NCI-H2227 (cell line): ENCODE results near the gene MBD6.
"Not testable (repeated sequence)": the region's sequence is repeated elsewhere in the genome, so short reads cannot be mapped to it uniquely, and the experiment has no call there.

Experiments used
- DNase-seq: peaks from one replicate; lab custom pipeline; 2025; ENCODE audit not compliant: unreplicated experiment; lab: John Stamatoyannopoulos, UW

The MBD6 gene

GRCh38 chr12:57487597-57488401 is 34.8 kb upstream of the MBD6 start, which contains the start of gene MARS1:
MARS1 (plus strand) TSS chr12:57488068; CDS start chr12:57488091, 23 bp downstream.
- DNase-seq: peak; percentile 93

- no peak for DNase-seq
These were observed 34.0 kb upstream of the MBD6 start for GRCh38 chr12:57488402-57489156.

GRCh38 chr12:57489157-57489641 is 33.4 kb upstream of the MBD6 start:
- DNase-seq: no peak

- DNase-seq: no peak
These were observed 32.5 kb upstream of the MBD6 start for GRCh38 chr12:57490126-57490525.

DNA sequence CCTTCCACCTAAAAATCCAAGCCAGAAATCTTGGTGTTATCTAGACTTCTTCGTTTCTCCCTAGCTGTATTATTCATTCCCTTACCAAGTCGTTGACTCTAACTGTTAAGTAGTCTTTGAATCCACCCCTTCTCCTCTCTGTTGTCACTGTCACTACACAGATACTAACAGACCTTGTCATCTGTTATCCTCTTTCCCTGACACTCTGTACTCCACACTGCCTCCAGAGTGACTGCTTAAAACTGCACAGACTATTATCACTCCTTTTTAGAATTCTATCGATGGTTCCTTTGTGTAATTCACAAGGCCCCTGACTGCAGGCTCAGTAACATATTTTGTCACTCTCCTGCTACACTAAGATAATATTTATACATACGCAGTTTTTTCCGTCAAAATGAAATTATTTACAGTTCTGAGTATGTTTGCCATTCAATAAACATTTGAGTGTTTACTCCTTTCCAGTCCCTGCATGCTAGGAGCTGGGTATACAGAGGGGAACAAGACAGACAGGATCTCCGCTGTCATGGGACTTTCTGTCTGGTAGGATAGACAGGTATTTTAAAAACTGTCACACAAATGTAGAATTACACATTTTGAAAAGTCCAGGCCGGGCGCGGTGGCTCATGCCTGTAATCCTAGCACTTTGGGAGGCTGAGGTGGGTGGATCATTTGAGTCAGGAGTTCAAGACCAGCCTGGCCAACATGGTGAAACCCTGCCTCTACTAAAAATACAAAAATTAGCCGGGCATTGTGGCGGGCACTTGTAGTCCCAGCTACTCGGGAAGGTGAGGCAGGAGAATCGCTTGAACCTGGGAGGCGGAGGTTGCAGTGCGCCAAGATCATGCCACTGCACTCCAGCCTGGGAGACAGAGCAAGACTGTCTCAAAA is 31.0 kb upstream of the MBD6 start:
- peak; percentile 6 for DNase-seq

DNA sequence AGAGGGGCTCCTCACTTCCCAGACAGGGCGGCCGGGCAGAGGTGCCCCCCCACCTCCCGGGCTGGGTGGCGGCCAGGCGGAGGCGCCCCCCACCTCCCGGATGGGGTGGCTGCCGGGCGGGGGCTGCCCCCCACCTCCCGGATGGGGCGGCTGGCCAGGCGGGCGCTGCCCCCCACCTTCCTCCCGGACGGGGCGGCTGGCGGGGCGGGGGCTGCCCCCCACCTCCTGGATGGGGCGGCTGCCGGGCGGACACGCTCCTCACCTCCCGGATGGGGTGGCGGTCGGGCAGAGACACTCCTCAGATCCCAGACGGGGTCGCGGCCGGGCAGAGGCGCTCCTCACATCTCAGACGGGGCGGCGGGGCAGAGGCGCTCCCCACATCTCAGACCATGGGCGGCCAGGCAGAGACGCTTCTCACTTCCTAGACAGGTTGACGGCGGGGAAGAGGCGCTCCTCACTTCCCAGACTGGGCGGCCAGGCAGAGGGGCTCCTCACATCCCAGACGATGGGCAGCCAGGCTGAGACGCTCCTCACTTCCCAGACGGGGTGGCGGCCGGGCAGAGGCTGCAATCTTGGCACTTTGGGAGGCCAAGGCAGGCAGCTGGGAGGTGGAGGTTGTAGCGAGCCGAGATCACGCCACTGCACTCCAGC is 27.4 kb upstream of the MBD6 start:
- DNase-seq: not testable (repeated sequence)

DNA sequence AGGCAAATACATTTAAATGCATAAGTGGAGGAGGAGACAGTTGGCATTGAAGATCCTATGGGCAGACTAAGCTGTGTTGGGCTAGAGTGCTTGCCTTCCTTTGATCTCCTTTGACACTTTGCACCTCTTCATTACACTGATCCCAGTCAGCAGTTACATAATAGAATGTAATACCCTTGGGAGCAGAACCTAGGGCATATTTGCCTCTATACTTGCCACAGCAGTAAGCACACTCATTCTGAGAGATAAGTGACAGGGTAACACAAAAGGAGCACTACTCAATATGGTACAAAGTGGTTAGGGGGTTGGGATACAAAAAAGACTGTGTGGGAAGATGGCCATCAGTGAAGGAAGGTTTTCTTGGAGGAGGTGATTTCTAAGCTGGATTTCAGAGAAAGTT is 25.8 kb upstream of the MBD6 start:
- DNase-seq: no peak

DNA sequence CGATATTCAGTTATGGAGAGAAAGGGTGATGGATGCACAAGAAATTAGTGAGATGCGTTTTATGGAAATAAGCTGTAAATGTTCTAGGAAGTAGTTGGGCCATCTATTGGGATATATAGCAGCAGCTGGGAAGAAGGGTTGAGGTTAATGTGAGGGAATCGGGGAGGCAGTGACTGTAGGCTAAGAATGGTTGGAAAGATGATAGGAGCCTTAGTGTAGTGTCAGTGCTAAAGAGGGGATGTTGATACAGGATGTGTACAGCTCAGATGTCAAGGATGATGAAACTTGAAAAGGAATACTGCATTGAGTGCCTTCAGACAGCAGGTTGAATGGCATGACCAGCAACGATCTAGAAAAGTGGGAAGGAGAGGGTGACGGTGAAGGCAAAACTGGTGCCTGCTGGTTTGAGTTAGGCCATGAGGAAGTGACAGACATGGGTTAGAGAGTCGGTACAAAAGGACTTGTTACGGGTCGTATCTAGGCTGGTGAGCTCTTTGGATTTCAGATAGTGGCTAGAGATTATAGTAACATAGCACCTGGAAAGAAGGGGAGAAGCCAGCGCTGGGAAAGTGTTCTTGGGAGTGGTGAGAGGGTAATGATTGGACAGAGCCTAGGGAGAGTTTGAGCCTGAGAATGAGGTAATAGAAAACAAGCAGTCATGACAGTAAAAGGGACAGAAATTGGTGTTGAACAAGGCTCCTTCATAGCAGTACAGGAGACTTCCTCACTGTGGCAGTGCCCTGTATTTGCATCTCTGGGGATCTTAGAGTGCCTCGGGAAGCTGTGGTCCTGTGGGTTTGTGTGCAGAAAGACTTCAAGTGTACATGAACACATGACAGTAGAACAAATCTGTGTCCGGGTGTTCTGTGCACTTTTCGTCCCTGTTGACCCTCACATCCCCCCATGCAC is 25.1 kb upstream of the MBD6 start:
- no peak for DNase-seq

GRCh38 chr12:57498132-57498502 is 24.5 kb upstream of the MBD6 start:
- no peak for DNase-seq

- no peak for DNase-seq
These were observed 24.1 kb upstream of the MBD6 start for GRCh38 chr12:57498571-57498970.

- DNase-seq: no peak
These were observed 22.4 kb upstream of the MBD6 start for GRCh38 chr12:57500213-57500612.

- DNase-seq: not testable (repeated sequence)
These were observed 20.2 kb upstream of the MBD6 start for GRCh38 chr12:57502311-57502969.

- DNase-seq: not testable (repeated sequence)
These were observed 16.1 kb upstream of the MBD6 start for GRCh38 chr12:57506541-57506940.

DNA sequence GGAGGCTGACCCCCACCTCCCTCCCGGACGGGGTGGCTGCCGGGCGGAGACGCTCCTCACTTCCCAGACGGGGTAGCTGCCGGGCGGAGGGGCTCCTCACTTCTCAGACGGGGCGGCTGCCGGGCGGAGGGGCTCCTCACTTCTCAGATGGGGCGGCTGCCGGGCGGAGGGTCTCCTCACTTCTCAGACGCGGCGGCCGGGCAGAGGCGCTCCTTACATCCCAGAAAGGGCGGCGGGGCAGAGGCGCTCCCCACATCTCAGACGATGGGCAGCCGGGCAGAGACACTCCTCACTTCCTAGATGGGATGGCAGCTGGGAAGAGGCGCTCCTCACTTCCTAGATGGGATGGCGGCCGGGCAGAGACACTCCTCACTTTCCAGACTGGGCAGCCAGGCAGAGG is 14.8 kb upstream of the MBD6 start:
- not testable (repeated sequence) for DNase-seq

GRCh38 chr12:57511161-57511560 is 11.5 kb upstream of the MBD6 start:
- DNase-seq: no peak

DNA sequence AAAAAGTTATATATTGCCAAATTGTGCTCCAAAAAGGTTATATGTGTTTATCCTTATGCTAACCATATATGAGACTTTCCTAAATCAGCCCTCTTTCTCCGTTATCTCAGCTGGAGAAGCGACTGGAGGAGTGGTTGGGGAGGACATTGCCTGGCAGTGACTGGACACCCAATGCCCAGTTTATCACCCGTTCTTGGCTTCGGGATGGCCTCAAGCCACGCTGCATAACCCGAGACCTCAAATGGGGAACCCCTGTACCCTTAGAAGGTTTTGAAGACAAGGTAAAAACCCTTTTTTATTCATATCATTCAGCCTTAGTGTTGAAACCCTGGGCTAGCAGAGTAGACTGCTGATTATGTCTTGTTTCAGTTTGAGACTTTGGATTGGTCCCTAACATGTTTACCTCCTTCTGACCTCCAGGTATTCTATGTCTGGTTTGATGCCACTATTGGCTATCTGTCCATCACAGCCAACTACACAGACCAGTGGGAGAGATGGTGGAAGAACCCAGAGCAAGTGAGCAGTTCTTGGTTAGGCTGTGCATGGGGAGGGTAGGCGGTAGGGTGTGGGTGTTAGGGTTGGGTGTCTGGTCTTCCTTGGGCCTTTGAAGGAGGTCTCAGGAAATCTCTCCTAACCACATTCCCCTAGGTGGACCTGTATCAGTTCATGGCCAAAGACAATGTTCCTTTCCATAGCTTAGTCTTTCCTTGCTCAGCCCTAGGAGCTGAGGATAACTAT is 10.9 kb upstream of the MBD6 start:
- no peak for DNase-seq

DNA sequence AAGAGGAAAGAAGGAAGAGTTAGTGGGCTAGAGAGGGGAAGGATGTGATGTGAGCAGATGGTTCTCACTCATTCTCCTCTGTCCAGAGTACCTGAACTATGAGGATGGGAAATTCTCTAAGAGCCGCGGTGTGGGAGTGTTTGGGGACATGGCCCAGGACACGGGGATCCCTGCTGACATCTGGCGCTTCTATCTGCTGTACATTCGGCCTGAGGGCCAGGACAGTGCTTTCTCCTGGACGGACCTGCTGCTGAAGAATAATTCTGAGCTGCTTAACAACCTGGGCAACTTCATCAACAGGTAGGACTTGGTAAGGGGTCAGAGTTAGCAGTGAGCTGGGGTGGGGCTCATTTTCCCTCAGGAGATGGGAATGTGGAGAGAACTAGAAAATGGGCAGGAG is 10.0 kb upstream of the MBD6 start:
- no peak for DNase-seq

DNA sequence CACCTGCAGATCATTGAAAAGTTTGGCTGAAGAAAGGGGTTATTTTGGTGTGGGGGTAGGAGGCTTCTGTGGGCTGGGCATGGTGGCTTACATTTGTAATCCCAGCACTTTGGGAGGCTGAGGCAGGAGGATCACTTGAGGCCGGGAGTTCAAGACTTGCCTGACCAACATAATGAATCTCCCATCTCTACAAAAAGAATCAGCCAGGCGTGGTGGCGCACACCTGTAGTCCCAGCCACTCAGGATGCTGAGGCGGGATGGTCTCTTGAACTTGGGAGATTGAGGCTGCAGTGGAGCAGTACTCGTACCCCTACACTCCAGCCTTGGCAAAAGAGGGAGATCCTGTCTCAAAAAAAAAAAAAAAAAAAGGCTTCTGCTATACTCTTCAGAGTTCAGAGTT is 9.4 kb upstream of the MBD6 start:
- no peak for DNase-seq
